Activated CD4-positive, alpha-beta T cell treated with anti-CD3 and anti-CD28 coated beads, Interleukin-2, Interleukin-6, amounts not matched to agents 100 ng/mL and 50 ng/mL, durations not matched to agents 16 hours and 8 hours (primary cell): ENCODE measurements around the gene MEG3.

Experiments used
- DNase-seq: peaks from one replicate; pipeline ENCODE4 v3.0.0-alpha.2; 2020

The MEG3 gene

GRCh38 chr14:100834082-100834793 lies 8.3 kb downstream of the MEG3 start:
- no peak for DNase-seq

GRCh38 chr14:100834794-100835547 lies 9.1 kb downstream of the MEG3 start:
- no peak for DNase-seq

- DNase-seq, result no peak
Observed at GRCh38 chr14:100835548-100836310, 9.8 kb downstream of the MEG3 start.

GRCh38 chr14:100836311-100836805 lies 10.4 kb downstream of the MEG3 start:
- no peak for DNase-seq

GRCh38 chr14:100836941-100837804 lies 11.3 kb downstream of the MEG3 start:
- DNase-seq, result no peak

- DNase-seq, result no peak
Observed at GRCh38 chr14:100837805-100838350, 12.0 kb downstream of the MEG3 start.

- DNase-seq, result no peak
Observed at GRCh38 chr14:100838493-100839314, 12.8 kb downstream of the MEG3 start.

GRCh38 chr14:100839315-100839585 lies 13.3 kb downstream of the MEG3 start:
- DNase-seq, result no peak

GRCh38 chr14:100839681-100840111 lies 13.8 kb downstream of the MEG3 start:
- DNase-seq, result no peak

GRCh38 chr14:100840286-100841065 lies 14.6 kb downstream of the MEG3 start:
- no peak for DNase-seq

GRCh38 chr14:100841066-100841760 lies 15.3 kb downstream of the MEG3 start:
- DNase-seq, result no peak

GRCh38 chr14:100841761-100842403 lies 16.0 kb downstream of the MEG3 start:
- DNase-seq, result no peak

GRCh38 chr14:100842799-100843198 lies 16.9 kb downstream of the MEG3 start:
- no peak for DNase-seq

- DNase-seq, result no peak
Observed at GRCh38 chr14:100844082-100844408, 18.1 kb downstream of the MEG3 start.

- no peak for DNase-seq
Observed at GRCh38 chr14:100844421-100844820, 18.5 kb downstream of the MEG3 start.

GRCh38 chr14:100844846-100845245 lies 18.9 kb downstream of the MEG3 start:
- DNase-seq, result no peak

- no peak for DNase-seq
Observed at GRCh38 chr14:100845341-100845740, 19.4 kb downstream of the MEG3 start.

- DNase-seq, result no peak
Observed at GRCh38 chr14:100846309-100846859, 20.5 kb downstream of the MEG3 start.

- no peak for DNase-seq
Observed at GRCh38 chr14:100849115-100849781, 23.3 kb downstream of the MEG3 start.
